Stimulated activated CD8-positive, alpha-beta memory T cell treated with anti-CD3 and anti-CD28 coated beads, Interleukin-4, amount 100 ng/mL, for 24 hours (primary cell): ENCODE measurements around the gene WIPF2.
A peak's percentile ranks its signal among the peaks of the same experiment; 100 is the strongest.

Source experiments
- DNase-seq: peaks from one replicate; pipeline ENCODE4 v3.0.0-alpha.2; 2020; ENCODE audit warnings: low read depth

The WIPF2 gene

DNA sequence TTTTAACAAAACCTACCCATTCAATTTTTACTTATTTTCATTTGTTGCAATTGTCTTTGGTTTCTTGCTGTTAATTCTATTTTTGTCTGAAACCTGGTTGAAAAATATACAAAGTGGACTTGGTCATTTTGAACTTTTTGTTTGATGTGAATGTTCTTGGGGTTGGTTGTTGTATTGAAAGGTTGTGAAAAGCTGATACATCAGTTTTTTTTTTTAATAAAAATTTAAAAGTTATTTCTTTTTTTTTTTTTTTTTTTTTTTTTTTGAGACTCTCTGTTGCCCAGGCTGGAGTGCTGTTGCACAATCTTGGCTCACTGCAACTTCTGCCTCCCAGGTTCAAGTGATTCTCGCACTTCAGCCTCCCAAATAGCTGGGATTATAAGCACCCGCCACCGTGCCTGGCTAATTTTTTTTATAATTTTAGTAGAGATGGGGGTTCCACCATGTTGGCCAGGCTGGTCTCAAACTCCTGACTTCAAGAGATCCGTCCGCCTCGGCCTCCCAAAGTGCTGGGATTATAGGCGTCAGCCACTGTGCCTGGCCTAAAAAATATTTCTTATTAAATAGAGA lies 28.9 kb downstream of the WIPF2 start:
- no peak for DNase-seq

DNA sequence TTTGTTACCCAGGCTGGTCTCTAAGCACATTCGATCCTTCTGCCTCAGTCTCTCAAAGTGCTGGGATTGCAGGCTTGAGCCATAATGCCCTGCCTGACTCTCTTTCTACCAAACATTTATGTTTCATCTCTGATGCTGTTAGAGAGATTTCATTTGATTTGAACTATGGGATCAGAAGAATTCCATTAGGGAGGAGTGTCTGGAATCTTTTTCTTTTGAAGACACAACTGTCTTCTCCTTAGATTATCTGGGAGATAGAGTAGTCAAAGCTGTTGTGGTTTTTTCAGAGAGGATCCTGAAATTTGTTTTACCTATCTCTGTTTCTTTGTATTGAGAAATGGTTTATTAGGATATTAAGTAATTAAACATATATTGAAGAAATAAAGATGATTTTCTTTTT lies 29.4 kb downstream of the WIPF2 start:
- no peak for DNase-seq

DNA sequence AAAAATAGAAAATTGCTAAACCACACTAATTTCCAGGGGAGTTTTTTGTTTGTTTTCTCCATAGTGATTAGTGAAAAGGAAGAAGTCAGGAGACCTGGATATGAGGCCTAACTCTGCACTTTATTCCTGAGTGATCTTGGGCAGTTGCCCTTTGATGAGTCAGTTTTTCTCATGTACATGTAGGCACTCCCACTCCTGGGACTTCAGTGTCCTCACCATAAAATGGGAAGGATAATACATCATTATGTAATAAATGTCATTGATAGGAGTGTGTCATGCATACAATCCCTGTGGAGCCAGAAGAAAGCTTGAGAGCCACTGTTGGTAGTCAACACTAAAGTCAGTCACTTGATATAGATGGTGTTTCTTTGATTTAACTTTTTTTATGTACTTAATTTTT lies 32.5 kb downstream of the WIPF2 start:
- DNase-seq, result no peak

DNA sequence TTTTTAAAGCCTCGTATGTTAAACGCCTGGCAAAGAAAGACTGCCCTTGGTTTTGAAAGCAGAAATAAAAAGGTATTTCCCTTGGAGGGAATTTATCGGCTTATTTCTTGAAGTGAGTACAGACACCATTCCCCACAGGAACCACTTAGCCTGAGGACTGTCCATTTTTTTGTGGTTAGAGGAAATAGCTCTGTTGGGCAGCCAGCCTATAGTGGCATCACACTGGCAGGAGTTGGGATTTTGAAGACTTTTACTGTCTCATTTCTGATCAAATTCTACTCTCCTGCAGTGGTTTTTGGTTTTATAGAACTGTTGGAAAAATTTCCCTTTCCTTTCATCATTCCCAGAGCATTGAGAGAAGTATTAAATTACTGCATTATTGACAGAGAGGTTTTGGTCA lies 34.5 kb downstream of the WIPF2 start:
- no peak for DNase-seq

DNA sequence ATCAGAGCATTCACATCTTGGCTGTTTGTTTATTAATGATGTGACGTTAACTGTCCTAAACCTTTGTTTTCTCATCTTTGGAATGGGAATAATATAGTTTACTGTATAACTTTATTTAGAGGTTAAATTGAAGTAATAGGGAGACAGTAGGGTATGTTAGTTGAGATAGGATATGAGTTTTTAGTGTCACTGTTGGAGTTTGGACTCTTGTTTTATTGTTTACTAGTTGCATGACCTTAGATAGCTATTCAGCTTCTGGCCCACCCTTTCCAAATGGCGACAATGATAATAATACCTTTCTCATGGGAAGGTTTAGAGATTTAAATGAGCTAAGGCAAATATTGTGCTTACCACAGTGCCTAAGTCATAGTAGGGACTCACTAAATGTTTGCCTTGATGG lies 40.4 kb downstream of the WIPF2 start:
- no peak for DNase-seq

DNA sequence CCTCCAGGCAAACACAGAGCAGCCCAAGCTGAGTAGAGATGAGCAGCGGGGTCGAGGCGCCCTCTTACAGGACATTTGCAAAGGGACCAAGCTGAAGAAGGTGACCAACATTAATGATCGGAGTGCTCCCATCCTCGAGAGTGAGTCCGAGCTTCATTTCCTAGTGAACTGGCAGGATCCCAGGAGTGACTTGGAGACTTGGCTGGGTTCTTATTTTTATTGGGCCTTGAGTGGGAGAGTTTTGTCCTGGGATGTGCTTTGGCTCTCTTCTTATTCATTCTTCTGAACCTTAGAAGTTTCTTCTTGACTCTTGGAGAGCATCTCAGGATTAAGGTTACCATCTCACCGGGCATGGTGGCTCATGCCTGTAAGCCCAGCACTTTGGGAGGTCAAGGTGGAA lies 41.4 kb downstream of the WIPF2 start:
- DNase-seq, result no peak

DNA sequence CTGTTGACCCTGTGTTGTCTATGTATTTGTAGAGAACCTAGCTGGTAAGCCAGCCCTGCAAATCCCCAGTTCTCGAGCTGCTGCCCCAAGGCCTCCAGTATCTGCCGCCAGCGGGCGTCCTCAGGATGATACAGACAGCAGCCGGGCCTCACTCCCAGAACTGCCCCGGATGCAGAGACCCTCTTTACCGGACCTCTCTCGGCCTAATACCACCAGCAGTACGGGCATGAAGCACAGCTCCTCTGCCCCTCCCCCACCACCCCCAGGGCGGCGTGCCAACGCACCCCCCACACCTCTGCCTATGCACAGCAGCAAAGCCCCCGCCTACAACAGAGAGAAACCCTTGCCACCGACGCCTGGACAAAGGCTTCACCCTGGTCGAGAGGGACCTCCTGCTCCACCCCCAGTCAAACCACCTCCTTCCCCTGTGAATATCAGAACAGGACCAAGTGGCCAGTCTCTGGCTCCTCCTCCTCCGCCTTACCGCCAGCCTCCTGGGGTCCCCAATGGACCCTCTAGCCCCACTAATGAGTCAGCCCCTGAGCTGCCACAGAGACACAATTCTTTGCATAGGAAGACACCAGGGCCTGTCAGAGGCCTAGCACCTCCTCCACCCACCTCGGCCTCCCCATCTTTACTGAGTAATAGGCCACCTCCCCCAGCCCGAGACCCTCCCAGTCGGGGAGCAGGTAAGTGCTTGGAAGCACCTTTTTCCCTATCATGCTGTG lies 45.5 kb downstream of the WIPF2 start:
- DNase-seq, result no peak

DNA sequence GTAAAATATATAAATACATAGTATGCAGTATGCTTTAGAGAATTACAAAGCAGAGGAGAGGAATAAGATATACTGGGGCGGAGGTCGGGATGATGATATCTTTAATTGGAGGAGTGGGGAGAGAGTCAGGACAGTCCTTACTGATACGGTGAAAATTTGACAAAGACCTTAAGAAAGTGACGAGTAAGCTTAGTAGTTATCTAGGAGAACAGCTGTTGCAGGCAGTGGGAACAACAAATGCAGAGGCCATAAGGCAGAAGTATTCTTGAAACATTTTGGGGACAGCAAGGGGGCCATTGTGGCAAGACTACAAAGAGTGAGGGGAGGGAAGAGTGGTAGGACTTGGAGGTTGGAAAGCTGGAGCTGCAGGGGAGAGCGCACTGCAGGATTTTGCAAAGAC lies 46.2 kb downstream of the WIPF2 start:
- no peak for DNase-seq

DNA sequence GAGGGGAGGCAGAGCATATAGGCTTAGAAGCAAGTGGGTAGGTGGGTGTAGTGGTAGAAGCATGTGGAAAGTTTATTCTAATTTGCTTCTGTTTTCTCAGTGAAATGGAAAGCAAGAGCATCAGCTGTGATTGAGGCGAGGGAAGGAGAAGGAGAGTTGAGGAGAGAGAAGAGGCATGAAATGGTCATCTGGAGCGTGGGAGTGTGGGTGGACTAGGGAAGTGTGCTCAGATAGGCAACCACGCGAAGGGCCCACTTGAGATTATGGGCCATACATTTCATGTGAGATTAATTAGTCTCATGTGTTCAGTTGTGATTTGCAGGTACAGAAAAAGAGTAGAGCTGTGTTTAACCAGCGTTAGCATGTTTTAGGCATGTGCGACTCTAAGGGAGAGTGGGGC lies 47.8 kb downstream of the WIPF2 start:
- DNase-seq, result no peak

DNA sequence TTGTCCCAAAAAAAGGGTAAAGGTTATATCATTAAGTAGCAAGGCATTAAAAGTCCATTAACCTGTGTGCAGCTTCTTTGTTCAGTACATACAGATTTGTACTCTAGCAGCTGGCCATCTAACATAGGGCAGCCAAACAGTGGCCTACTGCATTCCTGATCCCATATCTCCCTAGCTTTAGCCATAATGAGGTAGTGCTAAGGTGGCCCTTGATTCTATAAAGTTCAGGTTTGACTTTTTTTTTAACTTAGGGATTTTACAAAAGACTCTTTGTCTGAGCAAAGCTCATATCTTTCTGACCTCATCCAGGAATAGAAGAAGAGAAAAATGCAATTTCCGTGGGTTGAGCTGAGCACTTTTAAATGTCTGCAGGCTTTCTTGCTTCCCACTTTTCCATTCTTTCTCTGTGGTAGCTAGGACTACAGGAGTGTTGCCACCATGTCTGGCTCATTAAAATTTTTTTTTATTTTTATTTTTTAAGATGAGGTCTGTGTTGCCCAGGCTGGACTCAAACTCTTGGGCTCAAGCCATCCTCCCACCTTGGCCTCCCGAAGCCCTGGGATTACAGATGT lies 49.1 kb downstream of the WIPF2 start:
- DNase-seq, result no peak

DNA sequence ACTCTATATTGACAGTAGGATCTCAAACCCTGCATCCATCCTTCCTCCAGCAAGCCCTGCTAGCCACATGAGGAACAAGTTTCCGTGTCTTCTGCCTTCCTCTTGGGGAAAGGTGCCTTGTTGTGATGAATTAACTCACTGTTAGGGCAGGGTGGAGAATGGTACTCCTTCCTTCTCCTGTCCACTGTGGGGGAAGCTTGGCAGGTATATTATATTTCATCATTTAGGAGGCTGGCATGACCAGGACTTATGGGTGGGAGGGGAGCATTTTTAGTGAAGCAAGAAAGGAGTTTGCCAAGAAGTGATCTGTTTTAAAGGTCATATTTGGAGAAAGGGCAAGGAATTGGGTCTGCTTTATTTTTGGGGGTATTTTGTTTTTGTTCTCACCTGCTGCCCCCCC lies 59.3 kb downstream of the WIPF2 start:
- DNase-seq, result no peak

DNA sequence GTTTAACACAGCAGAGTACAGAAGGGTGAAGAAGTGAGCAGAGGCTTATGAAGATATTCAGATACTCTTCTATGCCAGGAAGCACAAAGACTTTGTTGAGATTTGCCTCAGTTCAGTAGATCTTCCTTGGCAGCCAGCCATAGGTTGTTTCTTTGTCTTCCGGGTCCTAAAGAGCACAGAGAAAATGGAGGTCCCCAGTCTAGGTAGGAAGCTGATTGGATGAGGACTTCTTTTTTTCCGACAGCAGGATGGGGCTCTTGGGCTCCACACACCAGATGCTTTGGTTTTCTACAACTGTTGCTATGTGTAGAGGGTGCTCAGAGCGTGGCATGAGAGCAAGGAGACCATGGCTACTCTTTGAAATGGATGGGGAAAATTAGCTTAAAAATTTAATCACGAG lies 60.3 kb downstream of the WIPF2 start:
- DNase-seq, result no peak

DNA sequence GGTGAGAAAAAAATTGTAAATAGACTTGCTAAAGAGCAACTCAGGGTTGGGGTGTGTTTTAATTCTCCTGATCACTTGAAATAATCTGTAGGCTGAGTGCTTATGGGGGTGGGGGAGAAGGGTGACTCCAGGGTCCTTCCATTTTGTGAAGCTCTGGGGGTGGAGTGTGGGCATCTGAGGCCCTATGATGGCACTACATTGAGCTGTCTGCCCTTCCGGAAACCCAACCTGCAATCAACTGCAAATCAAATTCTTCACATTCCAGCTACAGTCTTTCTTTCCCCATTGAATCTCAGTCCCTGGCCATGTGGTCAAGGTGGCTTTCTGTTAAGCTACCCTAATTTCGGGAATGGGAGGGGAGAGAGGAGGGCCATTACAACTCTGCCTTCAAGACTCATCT lies 62.6 kb downstream of the WIPF2 start:
- no peak for DNase-seq

DNA sequence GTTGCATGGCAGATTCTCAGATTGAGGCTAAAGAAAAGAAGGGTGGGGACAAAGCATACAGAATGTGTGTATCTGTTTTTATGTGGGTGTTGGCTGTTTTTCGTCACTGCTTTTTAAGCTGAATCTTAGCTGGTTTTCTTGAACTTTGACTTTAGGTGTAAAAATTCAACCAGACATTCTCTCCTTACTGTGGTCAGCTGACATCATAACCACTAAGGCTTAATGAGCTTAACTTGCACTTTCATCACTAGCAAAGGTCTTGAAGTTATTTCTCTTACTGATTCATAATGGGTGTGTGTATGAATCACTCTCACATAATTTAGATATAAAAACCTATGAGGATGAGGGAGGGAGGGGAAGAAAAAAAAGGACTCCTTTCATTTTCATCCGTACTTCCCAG lies 64.6 kb downstream of the WIPF2 start:
- no peak for DNase-seq

DNA sequence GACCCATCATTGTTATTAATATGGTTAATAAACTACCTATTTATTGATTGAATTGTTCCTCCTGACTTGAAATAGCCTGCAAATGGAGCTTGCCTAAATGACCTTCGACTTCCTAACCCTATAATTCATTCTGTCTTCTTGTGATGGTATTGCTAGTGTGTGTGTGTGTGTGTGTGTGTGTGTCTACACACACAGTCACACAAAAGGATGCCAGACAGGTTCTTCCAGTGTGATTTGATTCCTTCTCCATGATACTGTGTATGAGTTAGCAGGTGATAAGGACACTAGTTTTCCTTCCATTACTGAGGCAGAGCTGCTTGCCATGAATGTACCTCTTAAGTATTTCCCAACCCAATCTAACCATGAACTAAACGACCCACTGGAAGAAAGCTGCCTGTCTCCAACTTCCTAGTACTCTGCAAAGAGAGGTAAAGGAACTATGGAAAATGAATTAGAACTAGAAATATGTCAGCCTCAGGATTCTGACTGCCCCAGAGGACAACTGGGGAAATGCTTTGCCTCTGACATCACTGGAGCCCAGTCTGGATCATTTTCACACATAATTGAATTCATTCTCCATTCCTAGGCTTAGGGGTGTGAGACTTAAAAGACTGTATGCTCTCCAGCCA lies 65.1 kb downstream of the WIPF2 start:
- no peak for DNase-seq

DNA sequence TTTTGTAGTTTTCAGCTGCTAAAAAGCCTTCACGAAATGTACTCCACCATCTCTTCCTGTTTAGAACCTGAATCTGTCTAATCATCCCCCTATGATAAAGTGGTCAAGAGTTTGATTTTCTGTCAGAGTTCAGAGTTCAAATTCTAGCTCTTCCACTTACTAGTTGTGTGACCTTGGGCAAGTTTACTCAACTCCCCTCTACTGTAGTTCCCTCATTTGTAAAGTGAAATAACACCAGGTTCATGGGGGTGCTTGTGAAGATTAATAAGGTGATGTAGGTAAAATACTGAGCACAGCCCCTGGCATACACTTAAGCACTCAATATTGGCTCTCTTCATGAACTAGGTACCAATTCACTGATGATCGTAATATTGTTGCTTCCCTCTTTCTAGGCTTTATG lies 67.4 kb downstream of the WIPF2 start:
- no peak for DNase-seq

DNA sequence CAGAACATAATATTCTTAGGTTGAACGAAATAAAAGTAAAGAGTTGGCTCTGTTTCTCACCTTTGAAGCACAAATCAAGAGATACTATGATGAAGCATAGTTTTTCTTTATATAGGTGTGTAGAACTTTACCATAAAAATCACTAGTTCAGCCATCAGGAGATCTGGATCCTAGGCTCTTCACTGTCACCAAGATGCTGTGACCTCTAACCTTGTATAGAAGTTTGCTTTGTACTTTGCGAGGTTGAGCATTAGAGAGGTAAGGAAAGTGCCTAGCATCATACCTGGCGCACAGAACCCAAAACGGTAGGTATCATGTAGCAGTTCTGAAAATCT lies 68.0 kb downstream of the WIPF2 start:
- DNase-seq, result no peak

DNA sequence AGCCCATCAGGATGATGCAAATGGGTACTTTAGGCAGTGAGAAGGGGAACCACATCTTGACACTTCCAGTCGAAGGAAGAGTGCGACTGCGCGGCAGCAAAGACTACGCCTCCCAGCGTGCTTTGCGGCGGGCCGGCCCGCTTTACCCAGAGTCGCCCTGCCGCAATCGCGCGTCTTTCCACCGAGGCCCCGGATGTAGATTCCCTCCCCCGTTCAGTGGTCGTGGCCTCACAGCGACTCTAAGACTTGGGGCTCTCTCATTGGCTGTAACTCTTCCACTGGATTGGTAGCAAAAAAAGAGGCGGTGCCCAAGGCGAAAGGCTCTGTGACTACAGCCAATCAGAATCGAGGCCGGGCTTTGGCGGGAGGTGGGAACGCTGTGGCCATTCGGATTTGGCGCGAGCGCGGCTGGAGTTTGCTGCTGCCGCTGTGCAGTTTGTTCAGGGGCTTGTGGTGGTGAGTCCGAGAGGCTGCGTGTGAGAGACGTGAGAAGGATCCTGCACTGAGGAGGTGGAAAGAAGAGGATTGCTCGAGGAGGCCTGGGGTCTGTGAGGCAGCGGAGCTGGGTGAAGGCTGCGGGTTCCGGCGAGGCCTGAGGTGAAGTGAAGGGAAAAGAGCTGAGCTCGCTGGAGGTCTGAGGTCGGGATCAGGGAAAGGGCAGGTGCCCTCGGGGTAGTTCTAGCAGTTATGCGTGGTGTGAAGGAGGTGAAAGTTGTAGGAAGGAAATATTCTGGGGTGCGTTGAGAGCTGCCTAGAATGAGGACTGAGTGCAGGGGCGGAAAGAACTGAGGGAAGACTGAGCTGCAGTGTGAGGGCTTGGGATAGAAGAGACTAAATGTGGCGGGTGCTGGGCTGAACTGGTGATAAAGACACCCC lies 68.6 kb downstream of the WIPF2 start, which contains the start of gene CDC6:
CDC6 (plus strand) TSS at position 386 of the 876 bp plus-strand sequence. CDS start 1,542 bp downstream, outside the sequence.
- DNase-seq, result peak; percentile 97

DNA sequence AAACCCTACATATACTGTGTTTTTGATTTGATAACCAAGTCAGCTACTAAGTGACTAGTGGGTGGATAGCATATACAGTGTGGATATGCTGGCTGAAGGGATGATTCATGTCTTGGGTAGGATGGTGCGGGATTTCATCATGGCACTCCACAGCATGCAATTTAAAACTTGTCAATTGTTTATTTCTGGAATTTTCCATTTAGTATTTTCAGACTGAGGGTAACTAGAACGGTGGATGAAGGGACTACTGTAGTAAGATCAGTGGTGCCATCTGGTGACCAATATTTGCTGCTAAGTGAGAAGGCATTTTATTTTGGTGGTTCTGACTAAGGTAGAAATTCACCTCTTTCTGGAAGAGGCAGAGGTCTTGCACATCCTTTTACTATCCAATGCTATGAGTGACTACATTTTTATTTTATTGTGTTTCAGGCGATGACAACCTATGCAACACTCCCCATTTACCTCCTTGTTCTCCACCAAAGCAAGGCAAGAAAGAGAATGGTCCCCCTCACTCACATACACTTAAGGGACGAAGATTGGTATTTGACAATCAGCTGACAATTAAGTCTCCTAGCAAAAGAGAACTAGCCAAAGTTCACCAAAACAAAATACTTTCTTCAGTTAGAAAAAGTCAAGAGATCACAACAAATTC lies 71.7 kb downstream of the WIPF2 start:
- no peak for DNase-seq

DNA sequence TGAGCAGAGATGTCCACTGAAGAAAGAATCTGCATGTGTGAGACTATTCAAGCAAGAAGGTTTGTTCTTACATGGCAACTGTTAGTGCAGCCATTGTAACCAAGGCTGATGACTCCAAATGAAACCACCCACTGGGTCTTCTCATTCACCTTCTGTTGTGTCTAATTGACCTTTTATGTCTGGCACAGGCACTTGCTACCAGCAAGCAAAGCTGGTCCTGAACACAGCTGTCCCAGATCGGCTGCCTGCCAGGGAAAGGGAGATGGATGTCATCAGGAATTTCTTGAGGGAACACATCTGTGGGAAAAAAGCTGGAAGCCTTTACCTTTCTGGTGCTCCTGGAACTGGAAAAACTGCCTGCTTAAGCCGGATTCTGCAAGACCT lies 72.2 kb downstream of the WIPF2 start:
- no peak for DNase-seq

DNA sequence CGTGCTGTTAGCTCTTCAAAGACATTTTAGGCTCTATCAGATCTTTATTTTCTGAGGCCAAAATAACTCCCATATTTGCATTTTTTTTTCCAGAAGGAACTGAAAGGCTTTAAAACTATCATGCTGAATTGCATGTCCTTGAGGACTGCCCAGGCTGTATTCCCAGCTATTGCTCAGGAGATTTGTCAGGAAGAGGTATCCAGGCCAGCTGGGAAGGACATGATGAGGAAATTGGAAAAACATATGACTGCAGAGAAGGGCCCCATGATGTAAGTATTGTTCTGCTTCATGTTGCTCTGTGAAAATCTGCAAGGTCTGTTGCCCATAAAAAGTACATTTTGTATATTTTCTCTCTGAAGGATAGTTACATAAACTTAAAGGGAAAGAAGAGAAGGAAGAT lies 74.3 kb downstream of the WIPF2 start:
- DNase-seq, result no peak
